GM18861 (cell line): ENCODE data around the gene TBC1D3B.
"Not testable (repeated sequence)": the region's sequence is repeated elsewhere in the genome, so short reads cannot be mapped to it uniquely, and the experiment has no call there.

ENCODE experiments used
- ATAC-seq: cut with Tn5 transposase; IDR thresholded peaks from one replicate; pipeline ENCODE4 v1.9.1; 2021; ENCODE audit not compliant: unreplicated experiment

TBC1D3B gene

GRCh38 chr17:36182176-36183000 is 6.0 kb upstream of the TBC1D3B start:
- no peak for ATAC-seq

DNA sequence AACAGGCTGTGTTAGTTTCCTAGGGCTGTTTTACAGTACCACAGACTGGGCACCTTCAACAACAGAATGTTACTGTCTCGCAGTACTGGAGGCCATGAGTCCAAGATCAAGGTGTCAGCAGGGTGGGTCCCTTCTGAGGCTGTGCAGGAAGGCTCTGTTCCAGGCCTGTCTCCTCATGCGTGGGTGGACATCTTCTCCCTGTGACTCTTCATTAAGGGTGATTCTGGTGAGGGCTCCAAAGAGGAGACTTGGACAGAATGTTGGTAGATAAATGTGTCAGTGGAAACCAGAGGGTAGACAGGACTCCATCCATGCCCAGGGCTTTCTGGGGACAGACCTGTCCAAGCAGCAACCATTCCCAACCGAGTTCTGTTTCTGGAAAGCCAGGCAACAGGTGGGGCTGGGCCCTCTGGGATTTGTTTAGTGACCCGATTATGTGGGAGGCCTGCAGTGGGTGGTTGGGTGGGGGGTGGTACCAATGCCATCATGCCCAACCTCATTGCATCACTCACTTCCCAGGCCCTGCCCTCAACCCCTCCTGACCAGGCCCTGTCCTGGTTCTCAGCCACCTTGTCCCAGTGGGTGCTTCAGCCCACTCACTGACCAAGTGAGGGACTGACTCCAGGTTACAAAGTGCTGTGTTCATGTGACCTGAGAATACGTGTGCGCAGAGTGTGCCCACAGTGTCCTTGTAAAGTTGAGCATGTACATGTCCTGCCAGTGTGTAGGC is 5.2 kb upstream of the TBC1D3B start:
- ATAC-seq: not testable (repeated sequence)

DNA sequence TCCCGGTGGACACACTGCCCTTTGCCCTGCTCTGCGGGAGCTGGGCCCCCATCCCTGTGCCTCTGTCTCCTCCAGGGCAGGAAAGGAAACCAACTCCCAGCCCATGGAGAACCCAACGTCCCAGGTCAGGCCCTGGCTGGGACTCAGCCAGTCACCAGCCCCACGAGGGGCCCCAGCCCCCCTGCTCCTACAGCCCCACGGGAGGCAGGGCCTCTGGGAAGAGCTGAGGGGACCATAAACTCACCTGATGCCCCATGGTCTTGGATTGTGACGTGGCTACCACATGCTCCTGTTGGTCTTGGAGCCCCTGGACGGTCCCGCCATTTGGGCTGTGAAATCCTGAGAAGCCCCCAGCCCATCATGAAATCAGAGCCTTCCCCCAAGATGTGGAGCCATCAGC is 7.6 kb downstream of the TBC1D3B start:
- not testable (repeated sequence) for ATAC-seq

DNA sequence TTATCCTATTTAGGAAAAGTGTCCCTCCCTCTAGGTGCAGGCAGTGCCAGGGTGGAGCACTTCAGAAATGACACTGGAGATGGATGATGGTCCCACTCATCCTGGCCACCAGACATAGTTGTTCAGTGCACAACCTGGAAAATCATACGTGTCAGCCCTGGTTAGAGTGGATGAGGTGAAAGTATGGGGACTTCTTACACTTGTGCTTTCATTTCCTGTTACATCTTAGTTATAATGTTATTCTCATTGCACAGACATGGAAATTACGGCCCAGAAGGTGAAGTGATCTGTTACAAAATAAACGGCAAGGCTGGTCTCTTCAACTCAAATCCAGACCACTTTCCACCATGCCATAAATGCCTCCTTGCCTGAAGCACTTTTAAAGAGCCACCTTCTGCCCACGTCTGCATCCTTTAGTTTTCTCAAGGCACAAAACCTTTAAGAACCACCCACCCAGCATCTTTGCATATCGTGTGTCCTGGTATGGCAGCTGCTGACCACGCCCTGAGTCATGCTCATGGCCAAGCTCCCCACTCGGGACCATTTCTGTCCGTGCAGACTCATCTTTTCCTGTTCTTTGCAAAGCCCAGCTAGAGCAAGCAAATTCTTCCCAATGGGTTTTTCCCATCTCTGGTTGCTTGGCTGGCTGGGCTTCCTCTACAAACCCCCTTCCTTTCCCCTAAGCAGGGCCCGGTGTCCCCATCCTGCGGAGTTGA is 22.4 kb downstream of the TBC1D3B start:
- ATAC-seq: no peak

DNA sequence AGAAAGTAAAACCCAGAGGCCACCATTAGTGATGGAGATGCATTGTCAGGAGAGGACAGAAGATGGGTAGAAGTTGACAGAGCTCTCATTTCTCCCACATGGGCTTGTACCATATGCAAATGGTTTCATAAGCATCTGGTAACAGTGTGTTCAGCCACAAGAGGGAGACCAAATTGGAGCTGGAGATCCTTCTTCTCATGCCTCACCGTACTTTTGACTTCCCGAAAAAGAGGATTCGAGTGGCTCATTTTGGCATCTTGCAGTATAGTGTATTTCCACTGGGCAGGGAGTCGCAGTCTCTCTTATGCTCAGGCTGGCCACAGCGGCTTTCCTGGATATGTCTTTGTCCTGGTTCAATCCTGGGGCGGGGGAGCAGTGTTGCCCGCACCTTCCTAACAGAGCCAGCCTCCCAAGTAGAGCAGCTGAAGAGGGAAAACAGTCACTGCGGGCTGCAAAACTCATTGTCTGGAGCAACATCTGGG is 23.8 kb downstream of the TBC1D3B start:
- no peak for ATAC-seq

- ATAC-seq: no peak
These were observed 24.4 kb downstream of the TBC1D3B start for GRCh38 chr17:36151891-36152638.

- ATAC-seq: peak; percentile 21
These were observed 27.1 kb downstream of the TBC1D3B start for GRCh38 chr17:36149296-36149820.

- peak; percentile 54 for ATAC-seq
These were observed 27.7 kb downstream of the TBC1D3B start for GRCh38 chr17:36148559-36149295.

DNA sequence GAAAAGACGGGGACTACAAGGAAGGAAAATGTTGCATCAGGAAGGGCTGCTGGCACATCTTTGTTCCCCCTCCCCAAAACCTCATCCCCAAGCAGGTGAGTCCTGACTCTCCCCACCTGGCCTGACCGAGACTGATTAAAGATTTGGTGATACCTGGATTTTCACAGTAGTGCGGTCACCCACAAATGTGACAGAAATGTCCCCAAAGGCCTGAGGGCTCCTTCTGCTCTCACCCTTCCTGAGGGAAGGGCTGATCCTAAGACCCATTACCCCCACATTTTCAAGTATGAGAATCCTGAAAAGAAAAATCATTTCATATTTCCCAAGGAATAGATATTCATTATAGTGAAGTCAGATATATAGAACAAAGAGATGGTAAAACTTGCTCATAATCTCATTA is 28.8 kb downstream of the TBC1D3B start:
- no peak for ATAC-seq

- no peak for ATAC-seq
These were observed 31.3 kb downstream of the TBC1D3B start for GRCh38 chr17:36144981-36145729.

DNA sequence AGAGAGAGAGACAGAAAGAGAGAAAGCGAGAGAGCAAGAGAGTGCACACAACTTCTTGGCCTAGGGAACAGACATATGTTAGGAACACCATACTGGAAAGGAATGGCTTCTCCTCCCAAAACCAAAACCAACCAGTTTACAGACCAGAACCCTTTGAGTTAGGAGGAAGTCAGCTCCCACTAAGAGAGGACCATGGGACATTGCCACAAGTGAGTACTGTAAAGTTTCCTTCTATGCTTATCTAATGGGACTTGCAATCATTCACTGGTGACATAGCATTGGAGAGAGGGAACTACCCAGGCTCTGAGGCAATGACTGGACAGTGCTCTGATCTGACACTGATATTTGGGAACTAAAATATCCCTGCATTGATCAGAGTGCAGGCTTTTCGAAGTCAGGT is 32.4 kb downstream of the TBC1D3B start:
- no peak for ATAC-seq

DNA sequence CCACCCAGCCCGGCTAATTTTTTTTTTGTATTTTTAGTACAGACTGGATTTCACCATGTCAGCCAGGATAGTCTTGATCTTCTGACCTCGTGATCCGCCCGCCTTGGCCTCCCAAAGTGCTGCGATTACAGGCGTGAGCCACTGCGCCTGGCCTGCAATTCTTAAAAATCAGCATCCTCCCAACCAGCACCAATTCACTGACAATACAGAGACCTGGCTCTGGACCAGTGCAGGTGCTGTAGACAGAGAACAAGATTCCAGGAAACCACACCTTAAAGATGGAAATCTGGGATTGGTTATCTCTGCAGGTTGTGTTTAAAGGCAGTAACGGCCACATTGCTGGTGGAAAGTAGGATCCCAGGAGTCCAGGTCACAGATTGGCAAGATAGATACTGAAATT is 33.6 kb downstream of the TBC1D3B start:
- ATAC-seq: no peak

DNA sequence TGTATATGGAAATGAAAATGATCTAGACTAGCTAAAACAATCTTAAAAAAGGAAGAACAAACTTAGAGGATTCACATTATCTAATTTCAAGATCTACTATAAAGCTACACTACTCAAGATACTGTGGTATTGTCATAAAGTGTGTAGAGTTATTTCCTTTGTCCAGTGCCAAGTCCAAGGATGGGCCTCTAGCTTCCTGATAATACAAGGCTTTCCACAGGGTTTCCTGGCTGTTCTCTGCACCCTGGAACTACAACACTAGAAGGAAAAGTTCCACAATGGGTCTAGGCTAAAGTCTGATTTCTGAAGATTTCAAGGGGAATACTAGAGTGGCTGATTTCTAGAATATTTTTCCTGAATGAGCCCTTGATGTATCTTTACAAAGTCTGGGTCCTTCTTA is 34.2 kb downstream of the TBC1D3B start:
- ATAC-seq: no peak

DNA sequence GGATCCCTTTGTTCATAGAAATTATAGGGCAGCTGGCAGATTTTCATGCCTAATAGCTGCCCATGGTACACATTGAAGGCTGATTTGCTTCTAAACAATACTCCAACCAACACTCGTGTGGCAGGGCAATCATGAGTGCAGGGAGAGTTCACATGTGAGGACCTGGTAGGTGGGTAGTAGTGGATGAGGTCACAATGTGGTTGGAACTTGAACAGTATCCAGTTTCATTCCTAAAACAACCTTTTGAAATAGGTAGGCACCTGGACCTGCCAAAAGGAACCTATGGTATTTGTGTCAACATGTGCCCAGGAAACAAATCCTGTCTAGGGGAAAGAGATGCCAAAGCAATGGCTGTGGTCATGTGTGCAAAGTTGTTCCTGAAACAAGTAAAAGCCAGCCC is 40.0 kb downstream of the TBC1D3B start:
- no peak for ATAC-seq

DNA sequence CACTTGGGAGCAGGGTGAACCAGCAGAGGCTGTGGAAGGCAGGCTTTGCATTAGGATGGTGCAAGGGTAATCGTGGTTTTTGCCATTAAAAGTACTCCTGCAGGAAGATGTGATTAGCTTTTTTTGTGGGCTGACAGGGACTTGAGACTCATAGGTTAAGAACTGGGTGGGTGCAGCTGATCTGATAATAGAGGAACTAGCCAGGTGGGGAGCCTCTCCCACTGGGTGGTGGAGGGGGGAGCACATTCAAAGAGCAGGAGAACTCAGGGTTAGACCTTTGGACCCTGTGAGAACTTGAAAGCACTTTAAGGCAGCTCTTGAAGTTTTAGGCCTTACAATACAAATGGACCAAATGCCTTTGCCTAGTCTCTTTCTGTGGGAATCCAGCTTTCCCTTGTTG is 40.4 kb downstream of the TBC1D3B start:
- ATAC-seq: no peak

DNA sequence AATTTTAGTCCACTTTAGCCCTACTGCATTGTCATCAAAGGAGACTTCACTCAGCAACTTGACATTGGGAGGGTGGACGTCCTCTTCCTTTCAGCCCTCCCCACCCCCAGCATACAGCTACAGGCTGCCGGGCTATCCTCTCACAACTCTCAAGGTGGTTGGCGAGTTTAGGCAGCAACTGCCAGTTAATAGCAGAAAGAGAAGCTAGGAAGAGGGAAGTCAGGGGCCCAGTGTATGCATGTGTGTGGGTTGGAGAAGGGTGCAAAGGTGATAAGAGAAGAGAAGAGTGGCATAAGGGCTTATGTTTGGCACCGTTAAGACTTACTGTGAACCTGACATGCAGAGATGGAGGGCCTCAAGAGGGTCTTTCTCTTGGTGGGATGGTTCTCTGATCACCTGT is 41.0 kb downstream of the TBC1D3B start:
- ATAC-seq: no peak

- ATAC-seq: no peak
These were observed 42.7 kb downstream of the TBC1D3B start for GRCh38 chr17:36133602-36134236.

- ATAC-seq: no peak
These were observed 44.0 kb downstream of the TBC1D3B start for GRCh38 chr17:36132421-36132831.

DNA sequence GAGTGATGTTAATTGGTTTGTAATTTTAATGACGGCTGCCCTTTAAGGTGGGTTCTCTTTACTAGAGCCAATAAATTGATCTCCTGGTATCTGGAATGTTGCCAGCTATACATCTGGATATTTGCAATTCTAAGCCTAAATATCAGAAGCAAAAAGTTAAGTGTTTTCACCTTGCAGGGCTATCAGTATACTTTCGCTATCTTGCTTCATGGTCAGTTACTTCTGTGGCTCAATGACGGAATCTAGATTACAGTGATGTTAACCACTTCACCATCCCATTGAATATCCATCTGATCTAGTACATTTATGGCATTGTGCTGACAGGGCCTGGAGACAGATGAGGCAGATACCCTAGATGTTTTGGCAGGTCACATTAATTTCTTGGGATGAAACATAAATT is 44.5 kb downstream of the TBC1D3B start:
- no peak for ATAC-seq
